MM.1S (cell line): ENCODE results near the gene LYG2.
"Not testable (repeated sequence)": the region's sequence is repeated elsewhere in the genome, so short reads cannot be mapped to it uniquely, and the experiment has no call there.

Experiments
- DNase-seq: peaks from one replicate; pipeline ENCODE4 v3.0.0-alpha.2; 2015
- H2AFZ ChIP-seq: fragments of 300-600 bp; sonication (generic); 2 replicates; pipeline ENCODE4 v1.6.0; 2016; ENCODE audit warnings: antibody characterized with exemption, low read length
- H3F3A ChIP-seq: fragments of 300-600 bp; sonication (generic); 2 replicates; pipeline ENCODE4 v1.6.1; 2016; ENCODE audit warnings: mild to moderate bottlenecking, antibody characterized with exemption, low read length, moderate library complexity, mixed read lengths; ENCODE audit not compliant: insufficient read depth
- H3K27ac ChIP-seq: fragments of 300-600 bp; sonication (generic); 2 replicates; pipeline ENCODE4 v1.5.1; 2016; ENCODE audit warnings: mild to moderate bottlenecking, low read length
- H3K27me3 ChIP-seq: fragments of 300-600 bp; sonication (generic); replicated peaks from 2 replicates; pipeline ENCODE4 v1.6.0; 2016; ENCODE audit warnings: low read length; ENCODE audit not compliant: insufficient read depth
- H3K36me3 ChIP-seq: fragments of 300-600 bp; sonication (generic); replicated peaks from 2 replicates; pipeline ENCODE4 v1.6.1; 2016; ENCODE audit warnings: mild to moderate bottlenecking, low read length, mixed read lengths; ENCODE audit not compliant: insufficient read depth
- H3K4me1 ChIP-seq: fragments of 300-600 bp; sonication (generic); 2 replicates; pipeline ENCODE4 v1.6.1; 2016; ENCODE audit warnings: low read length, mixed read lengths
- H3K4me2 ChIP-seq: fragments of 300-600 bp; sonication (generic); 2 replicates; pipeline ENCODE4 v1.6.0; 2016; ENCODE audit warnings: low read depth, low read length
- H3K4me3 ChIP-seq: fragments of 300-600 bp; sonication (generic); 2 replicates; pipeline ENCODE4 v1.5.1; 2016; ENCODE audit warnings: low read length, mixed read lengths
- H3K79me2 ChIP-seq: fragments of 300-600 bp; sonication (generic); 2 replicates; pipeline ENCODE4 v1.6.1; 2016; ENCODE audit warnings: mixed run types, low read length, mixed read lengths
- H3K9ac ChIP-seq: fragments of 300-600 bp; sonication (generic); 2 replicates; pipeline ENCODE4 v1.6.1; 2016; ENCODE audit warnings: low read length, mixed read lengths
- H3K9me2 ChIP-seq: fragments of 300-600 bp; sonication (generic); replicated peaks from 2 replicates; pipeline ENCODE4 v1.6.1; 2016; ENCODE audit warnings: mild to moderate bottlenecking, low read length, mixed read lengths; ENCODE audit not compliant: insufficient read depth
- H3K9me3 ChIP-seq: fragments of 300-600 bp; sonication (generic); replicated peaks from 2 replicates; pipeline ENCODE4 v1.6.1; 2016; ENCODE audit warnings: mild to moderate bottlenecking, low read length, mixed read lengths; ENCODE audit not compliant: insufficient read depth
- H4K20me1 ChIP-seq: fragments of 300-600 bp; sonication (generic); 2 replicates; pipeline ENCODE4 v1.6.1; 2016; ENCODE audit warnings: mild to moderate bottlenecking, low read length, moderate library complexity, mixed read lengths; ENCODE audit not compliant: insufficient read depth
- EZH2 ChIP-seq: fragments of 300-600 bp; sonication (generic); optimal IDR thresholded peaks from 2 replicates; pipeline ENCODE3; 2017; ENCODE audit warnings: low read depth, mild to moderate bottlenecking, antibody characterized with exemption, low read length, mixed read lengths
- EZH2phosphoT487 ChIP-seq: fragments of 300-600 bp; sonication (generic); IDR thresholded peaks from 2 replicates; pipeline ENCODE4 v1.6.1; 2018; ENCODE audit warnings: antibody characterized with exemption, low read length
- TF ChIP-seq, protein P1 (sequence below): fragments of 300-600 bp; sonication (generic); IDR thresholded peaks from 2 replicates; pipeline ENCODE4 v1.5.1; 2016; ENCODE audit warnings: antibody characterized with exemption, low read length, mixed read lengths

The LYG2 gene

GRCh38 chr2:99255491-99256318 is at the start of gene LYG2:
Gene LYG2, minus strand, starts transcription at chr2:99255666. Its CDS starts 1,406 bp downstream, at chr2:99254260.
- no peaks in the 10 kb centered on the region for H3K9me3 ChIP-seq
- H2AFZ ChIP-seq = no peak within 1 kb of the TSS
- no peaks in the 10 kb centered on the region for H3K36me3 ChIP-seq
- no peaks in the 10 kb centered on the region for H3K27me3 ChIP-seq
- no peak for TF ChIP-seq EZH2
- TF ChIP-seq, protein P1, sequence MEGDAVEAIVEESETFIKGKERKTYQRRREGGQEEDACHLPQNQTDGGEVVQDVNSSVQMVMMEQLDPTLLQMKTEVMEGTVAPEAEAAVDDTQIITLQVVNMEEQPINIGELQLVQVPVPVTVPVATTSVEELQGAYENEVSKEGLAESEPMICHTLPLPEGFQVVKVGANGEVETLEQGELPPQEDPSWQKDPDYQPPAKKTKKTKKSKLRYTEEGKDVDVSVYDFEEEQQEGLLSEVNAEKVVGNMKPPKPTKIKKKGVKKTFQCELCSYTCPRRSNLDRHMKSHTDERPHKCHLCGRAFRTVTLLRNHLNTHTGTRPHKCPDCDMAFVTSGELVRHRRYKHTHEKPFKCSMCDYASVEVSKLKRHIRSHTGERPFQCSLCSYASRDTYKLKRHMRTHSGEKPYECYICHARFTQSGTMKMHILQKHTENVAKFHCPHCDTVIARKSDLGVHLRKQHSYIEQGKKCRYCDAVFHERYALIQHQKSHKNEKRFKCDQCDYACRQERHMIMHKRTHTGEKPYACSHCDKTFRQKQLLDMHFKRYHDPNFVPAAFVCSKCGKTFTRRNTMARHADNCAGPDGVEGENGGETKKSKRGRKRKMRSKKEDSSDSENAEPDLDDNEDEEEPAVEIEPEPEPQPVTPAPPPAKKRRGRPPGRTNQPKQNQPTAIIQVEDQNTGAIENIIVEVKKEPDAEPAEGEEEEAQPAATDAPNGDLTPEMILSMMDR = no peak
- no peak for TF ChIP-seq EZH2phosphoT487
- H3K9ac ChIP-seq = no peak within 1 kb of the TSS
- no peak within 1 kb of the TSS for H3K4me3 ChIP-seq
- no peaks in the 10 kb centered on the region for H3K79me2 ChIP-seq
- H3K4me1 ChIP-seq = no peaks in the 10 kb centered on the region
- H3F3A ChIP-seq = no peaks in the 10 kb centered on the region
- no peak within 1 kb of the TSS for H3K4me2 ChIP-seq
- no peaks in the 10 kb centered on the region for H4K20me1 ChIP-seq
- H3K9me2 ChIP-seq = no peaks in the 10 kb centered on the region
- no peak within 1 kb of the TSS for H3K27ac ChIP-seq
- DNase-seq = no peak

DNA sequence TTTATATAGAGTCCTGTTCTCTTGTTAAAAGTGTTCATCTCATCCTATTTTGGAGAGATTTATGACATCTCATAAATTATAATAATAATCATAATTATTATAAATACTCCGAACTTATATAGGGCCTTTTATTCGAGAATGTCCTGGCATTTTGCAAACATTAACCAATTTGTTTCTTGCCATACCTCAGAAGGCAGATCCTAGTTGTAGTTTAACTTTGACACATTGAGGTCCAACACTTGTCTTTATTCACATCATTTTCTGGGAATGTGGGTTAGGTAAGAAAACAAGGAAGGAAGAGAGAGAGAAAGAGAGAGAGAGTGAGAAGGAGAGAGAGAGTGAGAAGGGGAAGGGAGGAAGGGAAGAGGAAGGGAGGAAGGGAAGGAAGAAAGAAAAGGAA is 45.6 kb upstream of the LYG2 start, which contains the start of gene LYG1:
Gene LYG1, minus strand, starts transcription at position 101 of the 400 bp plus-strand sequence. CDS start 5,527 bp downstream, outside the sequence.
- not testable (repeated sequence) for DNase-seq, H3K4me2 ChIP-seq, H4K20me1 ChIP-seq, H3K27me3 ChIP-seq, H2AFZ ChIP-seq, H3K9me2 ChIP-seq, H3K79me2 ChIP-seq, H3K4me3 ChIP-seq, H3F3A ChIP-seq, H3K9me3 ChIP-seq, H3K36me3 ChIP-seq, H3K27ac ChIP-seq, H3K4me1 ChIP-seq, H3K9ac ChIP-seq

- no peaks in the 10 kb centered on the region for H3K79me2 ChIP-seq
- H3K27me3 ChIP-seq = no peaks in the 10 kb centered on the region
- H3F3A ChIP-seq = no peaks in the 10 kb centered on the region
- H3K9ac ChIP-seq = no peak overlapping the region
- H3K9me3 ChIP-seq = no peaks in the 10 kb centered on the region
- H3K4me3 ChIP-seq = no peak overlapping the region
- H3K4me2 ChIP-seq = no peak overlapping the region
- TF ChIP-seq EZH2 (no peak), EZH2phosphoT487 (no peak)
- TF ChIP-seq, protein P1 = no peak
- no peak overlapping the region for H2AFZ ChIP-seq
- no peak overlapping the region for H3K27ac ChIP-seq
- no peaks in the 10 kb centered on the region for H3K36me3 ChIP-seq
- DNase-seq = no peak
- H4K20me1 ChIP-seq = no peaks in the 10 kb centered on the region
- no peaks in the 10 kb centered on the region for H3K9me2 ChIP-seq
- H3K4me1 ChIP-seq = no peaks in the 10 kb centered on the region
These were observed 44.1 kb upstream of the LYG2 start for GRCh38 chr2:99299580-99299979.

GRCh38 chr2:99297994-99298393 is 42.5 kb upstream of the LYG2 start:
- no peaks in the 10 kb centered on the region for H3K9me3 ChIP-seq
- no peaks in the 10 kb centered on the region for H3K27me3 ChIP-seq
- no peak overlapping the region for H3K9ac ChIP-seq
- H2AFZ ChIP-seq = no peak overlapping the region
- H3K4me1 ChIP-seq = no peaks in the 10 kb centered on the region
- no peaks in the 10 kb centered on the region for H3K9me2 ChIP-seq
- H3K36me3 ChIP-seq = no peaks in the 10 kb centered on the region
- H3K4me3 ChIP-seq = no peak overlapping the region
- DNase-seq = no peak
- TF ChIP-seq, protein P1 = no peak
- TF ChIP-seq EZH2 (no peak), EZH2phosphoT487 (no peak)
- H3K79me2 ChIP-seq = no peaks in the 10 kb centered on the region
- H3K4me2 ChIP-seq = no peak overlapping the region
- no peaks in the 10 kb centered on the region for H4K20me1 ChIP-seq
- H3F3A ChIP-seq = no peaks in the 10 kb centered on the region
- no peak overlapping the region for H3K27ac ChIP-seq
